ENCODE results near the gene DGKI. TPM values are rescaled to one million over a fixed set of nuclear protein-coding genes. Genes with fewer than 3 reads are reported as not detected.

Gene DGKI
- total RNA-seq, 1 experiment from 2014 or later: 0.15 TPM

- no peaks in the 10 kb centered on the region for H3K4me1 ChIP-seq (ENCODE audit: control insufficient read depth in 1 of 2, insufficient read depth in 2 of 2, low read length in 2 of 2)
- ATAC-seq: no peak
- no peak overlapping the region for H3K4me3 ChIP-seq (replicated peaks in 1 of 2; ENCODE audit: low read depth in 1 of 2, low read length in 2 of 2)
- no peak for DNase-seq (ENCODE audit: low read depth, low spot score)
- no TSS peak for BruUV-seq (replicated peaks)
- TF ChIP-seq SIN3A (IDR thresholded peaks at IDR 0.05; ENCODE audit: low read depth) (no peak), YY1 (IDR thresholded peaks at IDR 0.05; ENCODE audit: extremely low read depth, insufficient replicate concordance, low read depth, low read length) (no peak), ZFX (IDR thresholded peaks at IDR 0.05) (no peak), CTCF (IDR thresholded peaks at IDR 0.05 in 2 of 3, conservative IDR thresholded peaks at IDR 0.05 in 1 of 3; ENCODE audit: borderline replicate concordance in 1 of 3, insufficient read depth in 1 of 3, low read depth in 2 of 3, low read length in 2 of 3) (no peak), JUND (IDR thresholded peaks at IDR 0.05) (no peak), ZBTB33 (IDR thresholded peaks at IDR 0.05; ENCODE audit: extremely low read depth, insufficient replicate concordance, low read length) (no peak), ZNF274 (IDR thresholded peaks at IDR 0.05; ENCODE audit: low read depth, low read length) (no peak), TCF7L2 (IDR thresholded peaks at IDR 0.05; ENCODE audit: borderline replicate concordance, extremely low read depth, insufficient read depth, insufficient read length) (no peak)
- ChIA-PET CTCF (no interaction called here), POLR2A (no interaction called here), RAD21 (ENCODE audit: low non-redundant PET in 1 of 2, low total read pairs in 2 of 2, uncharacterized antibody in 2 of 2, unreplicated experiment in 2 of 2) (no interaction called here)
- H3K27ac ChIP-seq (ENCODE audit: low read depth, low read length): no peak overlapping the region
- H4K20me1 ChIP-seq (ENCODE audit: insufficient read depth): no peaks in the 10 kb centered on the region
- no peaks in the 10 kb centered on the region for H3K79me2 ChIP-seq (ENCODE audit: insufficient read depth, low read length)
- H3K9ac ChIP-seq (ENCODE audit: low read length): no peak overlapping the region
- H3K4me2 ChIP-seq (ENCODE audit: low read length): no peak overlapping the region
- no peak overlapping the region for H2AFZ ChIP-seq (ENCODE audit: low read depth, low read length, poor library complexity, severe bottlenecking)
- no peaks in the 10 kb centered on the region for H3K36me3 ChIP-seq (ENCODE audit: control insufficient read depth in 1 of 2, insufficient read depth in 2 of 2, low read length in 2 of 2)
- H3K9me2 ChIP-seq (ENCODE audit: insufficient read depth): no peaks in the 10 kb centered on the region
- no peaks in the 10 kb centered on the region for H3K27me3 ChIP-seq (ENCODE audit: insufficient read depth, low read length)
- intact Hi-C loops (cut with micrococcal nuclease): no loop called here
- H3K9me3 ChIP-seq (ENCODE audit: control insufficient read depth in 1 of 2, insufficient read depth in 1 of 2, low read depth in 1 of 2, low read length in 2 of 2): no peaks in the 10 kb centered on the region; a peak in 1 of 4 replicates
Observed at GRCh38 chr7:137434530-137434929, 412.2 kb downstream of the DGKI start.

Measured in HCT116 (cell line).